ENCODE measurements around the gene ARHGEF16.

ARHGEF16 gene

GRCh38 chr1:3439346-3440299, 14.8 kb upstream of the ARHGEF16 start:
- Histone ChIP-seq H3K36me3 (ENCODE audit: control insufficient read depth, insufficient read depth, low read length) (no peaks in the 10 kb centered on the region), H3K4me3 (ENCODE audit: low read depth, low read length) (no peak overlapping the region), H3K79me2 (no peaks in the 10 kb centered on the region), H3K9me3 (ENCODE audit: control insufficient read depth, low read length) (no peaks in the 10 kb centered on the region), H3K27me3 (ENCODE audit: control insufficient read depth, insufficient read depth, low read length) (no peaks in the 10 kb centered on the region), H3K27ac (no peak overlapping the region), H3K4me1 (no peaks in the 10 kb centered on the region), H3K9ac (no peak overlapping the region), H2AFZ (no peak overlapping the region), H3K4me2 (ENCODE audit: low read length) (no peak overlapping the region)
- TF ChIP-seq CTCF (IDR thresholded peaks at IDR 0.05), result no peak

GRCh38 chr1:3440300-3440681, 14.2 kb upstream of the ARHGEF16 start:
- Histone ChIP-seq H2AFZ (no peak overlapping the region), H3K9me3 (ENCODE audit: control insufficient read depth, low read length) (no peaks in the 10 kb centered on the region), H3K4me2 (ENCODE audit: low read length) (no peak overlapping the region), H3K27me3 (ENCODE audit: control insufficient read depth, insufficient read depth, low read length) (no peaks in the 10 kb centered on the region), H3K27ac (no peak overlapping the region), H3K4me1 (no peaks in the 10 kb centered on the region), H3K4me3 (ENCODE audit: low read depth, low read length) (no peak overlapping the region), H3K79me2 (no peaks in the 10 kb centered on the region), H3K36me3 (ENCODE audit: control insufficient read depth, insufficient read depth, low read length) (no peaks in the 10 kb centered on the region), H3K9ac (no peak overlapping the region)
- no peak for TF ChIP-seq CTCF (IDR thresholded peaks at IDR 0.05)

- TF ChIP-seq CTCF (IDR thresholded peaks at IDR 0.05), result no peak
- Histone ChIP-seq H3K4me2 (ENCODE audit: low read length) (no peak overlapping the region), H3K36me3 (ENCODE audit: control insufficient read depth, insufficient read depth, low read length) (no peaks in the 10 kb centered on the region), H3K4me1 (no peaks in the 10 kb centered on the region), H3K9me3 (ENCODE audit: control insufficient read depth, low read length) (no peaks in the 10 kb centered on the region), H2AFZ (no peak overlapping the region), H3K27ac (no peak overlapping the region), H3K9ac (no peak overlapping the region), H3K4me3 (ENCODE audit: low read depth, low read length) (no peak overlapping the region), H3K27me3 (ENCODE audit: control insufficient read depth, insufficient read depth, low read length) (no peaks in the 10 kb centered on the region), H3K79me2 (no peaks in the 10 kb centered on the region)
These were observed 13.6 kb upstream of the ARHGEF16 start for GRCh38 chr1:3440711-3441409.

- Histone ChIP-seq H3K9ac (no peak overlapping the region), H3K4me2 (ENCODE audit: low read length) (no peak overlapping the region), H3K4me3 (ENCODE audit: low read depth, low read length) (no peak overlapping the region), H3K4me1 (no peaks in the 10 kb centered on the region), H3K27ac (no peak overlapping the region), H3K9me3 (ENCODE audit: control insufficient read depth, low read length) (no peaks in the 10 kb centered on the region), H3K27me3 (ENCODE audit: control insufficient read depth, insufficient read depth, low read length) (no peaks in the 10 kb centered on the region), H2AFZ (no peak overlapping the region), H3K79me2 (no peaks in the 10 kb centered on the region), H3K36me3 (ENCODE audit: control insufficient read depth, insufficient read depth, low read length) (no peaks in the 10 kb centered on the region)
- no peak for TF ChIP-seq CTCF (IDR thresholded peaks at IDR 0.05)
These were observed 13.0 kb upstream of the ARHGEF16 start for GRCh38 chr1:3441410-3441847.
